Pancreas (tissue), 10 donors: Measurements from ENCODE around the gene OR5AP2. TPM values are rescaled to one million over a fixed set of nuclear protein-coding genes. Genes with fewer than 3 reads are reported as not detected.
"Not testable (repeated sequence)": the region's sequence is repeated elsewhere in the genome, so short reads cannot be mapped to it uniquely, and the experiment has no call there.

Source experiments
- ATAC-seq, 4 donors: fragments of 200-7000 bp; cut with Tn5 transposase; one replicate each; pipeline versions ENCODE4 v1.8.0 to v1.9.1; 2020; ENCODE audit warnings: mild to moderate bottlenecking in 4 of 4, moderate library complexity in 4 of 4
- DNase-seq, 6 donors: peaks; one replicate each; pipeline ENCODE4 v3.0.0-alpha.2; 2020
- FAIRE-seq: peaks from 2 replicates; lab custom pipeline; 2012; peaks lifted over from hg19 to GRCh38; lab: Jason Lieb, UNC
- H3K27ac ChIP-seq, 4 donors: fragments of 200-600 bp; sonication (generic); 1 replicate in 3 of 4; 2 replicates in 1 of 4; pipeline versions ENCODE4 v1.5.0 to v1.8.0; 2020
- H3K27me3 ChIP-seq, 4 donors: fragments of 200-600 bp; one replicate each; pipeline ENCODE4 v1.8.0; 2021
- H3K36me3 ChIP-seq, 3 donors: fragments of 200-600 bp; sonication (generic) in 1 of 3; one replicate each; pipeline versions ENCODE4 v1.5.0 to v1.8.0; 2020 to 2021
- H3K4me1 ChIP-seq, 3 donors: fragments of 200-600 bp; one replicate each; pipeline ENCODE4 v1.8.0; 2021
- H3K4me3 ChIP-seq, 4 donors: fragments of 200-600 bp; sonication (generic) in 2 of 4; one replicate each; pipeline versions ENCODE4 v1.5.0 to v1.8.0; 2020 to 2021
- H3K9me3 ChIP-seq, 4 donors: fragments of 200-600 bp; one replicate each; pipeline ENCODE4 v1.8.0; 2021
- CTCF ChIP-seq, 4 donors: fragments of 200-600 bp; sonication (generic) in 3 of 4; IDR thresholded peaks; one replicate each; pipeline versions ENCODE4 v1.5.0 to v1.8.0; 2021; ENCODE audit warnings: antibody characterized with exemption in 4 of 4
- WGBS, 2 donors: extraction: QIAGEN DNeasy Blood & Tissue Kit; methylation state at CpG; one replicate each; pipeline ENCODE4 v1.1.7; 2013; 5-methylcytosine and 5-hydroxymethylcytosine counted together
- intact Hi-C, 3 donors: fragments of 100-400 bp; cut with DNase I; formaldehyde crosslinking; loops; one replicate each; pipeline versions ENCODE4 v1.11.1 to v1.14.2; 2022
- polyA plus RNA-seq, 2 donors: library from polyadenylated mRNA; stranded (reverse); fragments of 200-250 nt; gene quantifications; one replicate each; pipeline ENCODE4 v1.2.3, GENCODE V29; 2013
- total RNA-seq, 6 donors: library from RNA; stranded (reverse); fragmentation: NEBNext Ultra II Directional in 4 of 6; extraction: Animal tissue kit (Norgen Biotek cat#: 25700) in 4 of 6; gene quantifications; one replicate each; pipeline versions ENCODE4 v1.2.1 to v1.2.4, GENCODE V29; 2021 to 2023
- donor health status: healthy with polysubstance abuse.
- donor health status: DM: no; HTN: no; CAD: no; lungs with moderate emphysema.
- donor health status: DM: no; HTN: no; CAD: no.
- donor health status: control.
- donor health status: control.
- donor health status: Bipolar disorder and iron deficiency.
- donor health status: DM: yes; HTN: yes; CAD: no.
- donor health status: DM: no; HTN: no; CAD: no.
- donor health status: DM: no; HTN: no; CAD: no.
- donor health status: DM: yes; HTN: yes; CAD: no.

The OR5AP2 gene
- total and polyA plus RNA-seq, 8 donors = not detected

- no peaks in the 10 kb centered on the region for H3K36me3 ChIP-seq
- no peak overlapping the region for H3K27ac ChIP-seq
- H3K27me3 ChIP-seq = no peaks in the 10 kb centered on the region
- DNase-seq (no peak), ATAC-seq (peak in 3 of 4 donors; percentile 68 to 89 (median 68)), FAIRE-seq (peak; percentile 39)
- 5 to 6% methylated on average over 3 of the region's 3 CpGs for WGBS, 2 donors
- peak in 1 of 4 donors; percentile 11 for TF ChIP-seq CTCF (IDR thresholded peaks at IDR 0.05)
- H3K9me3 ChIP-seq = no peaks in the 10 kb centered on the region
- no peaks in the 10 kb centered on the region for H3K4me1 ChIP-seq
- no peak overlapping the region for H3K4me3 ChIP-seq
- intact Hi-C loops = no loop called here
Observed at GRCh38 chr11:56624661-56625110, 17.6 kb downstream of the OR5AP2 start.

GRCh38 chr11:56611174-56611573 lies 31.1 kb downstream of the OR5AP2 start:
- Histone ChIP-seq H3K36me3 (no peaks in the 10 kb centered on the region), H3K9me3 (no peaks in the 10 kb centered on the region), H3K27ac (no peak overlapping the region), H3K4me3 (no peak overlapping the region), H3K4me1 (no peaks in the 10 kb centered on the region), H3K27me3 (no peaks in the 10 kb centered on the region)
- TF ChIP-seq CTCF (IDR thresholded peaks at IDR 0.05) = no peak
- ATAC-seq = no peak
- no peak for DNase-seq
- intact Hi-C loops = no loop called here
- WGBS, 2 donors = 71 to 76% methylated on average over 1 of the region's 1 CpG
- no peak for FAIRE-seq

- intact Hi-C loops, ATAC-seq, H3K4me1 ChIP-seq, H3K4me3 ChIP-seq, H3K27me3 ChIP-seq, DNase-seq, H3K36me3 ChIP-seq, FAIRE-seq, H3K9me3 ChIP-seq, H3K27ac ChIP-seq: not testable (repeated sequence)
- 84 to 89% methylated on average over 20 of the region's 20 CpGs for WGBS, 2 donors
Observed at GRCh38 chr11:56592088-56592717, 50.0 kb downstream of the OR5AP2 start.

Other genes with a start within 250 kb of the OR5AP2 start
- not detected for gene OR5AL1, start 229.7 kb downstream of the OR5AP2 start, total RNA-seq
- not detected for gene OR5AL1, start 229.7 kb downstream of the OR5AP2 start, polyA plus RNA-seq
- gene OR5M3, start 169.1 kb downstream of the OR5AP2 start, total RNA-seq = not detected
- not detected for gene OR5M3, start 169.1 kb downstream of the OR5AP2 start, polyA plus RNA-seq
- not detected for gene OR5M8, start 151.1 kb downstream of the OR5AP2 start, total RNA-seq
- gene OR5M8, start 151.1 kb downstream of the OR5AP2 start, polyA plus RNA-seq = not detected
- gene OR5M11, start 99.2 kb downstream of the OR5AP2 start, total RNA-seq = not detected
- not detected for gene OR5M11, start 99.2 kb downstream of the OR5AP2 start, polyA plus RNA-seq
- not detected for gene OR5M10, start 64.7 kb downstream of the OR5AP2 start, total RNA-seq
- not detected for gene OR5M10, start 64.7 kb downstream of the OR5AP2 start, polyA plus RNA-seq
- gene OR5M1, start 27.6 kb downstream of the OR5AP2 start, total RNA-seq = not detected
- not detected for gene OR5M1, start 27.6 kb downstream of the OR5AP2 start, polyA plus RNA-seq
- not detected for gene OR5AR1, start 21.2 kb upstream of the OR5AP2 start, total RNA-seq
- gene OR5AR1, start 21.2 kb upstream of the OR5AP2 start, polyA plus RNA-seq = not detected
- not detected for gene OR9G1, start 56.7 kb upstream of the OR5AP2 start, total RNA-seq
- not detected for gene OR9G1, start 56.7 kb upstream of the OR5AP2 start, polyA plus RNA-seq
- not detected for gene OR9G4, start 106.3 kb upstream of the OR5AP2 start, total RNA-seq
- not detected for gene OR9G4, start 106.3 kb upstream of the OR5AP2 start, polyA plus RNA-seq